NCI-H526 treated with DMSO at 0.1 percent for 48 hours (cell line): Measurements from ENCODE around the gene POLR1H.
"Not testable (repeated sequence)": the region's sequence is repeated elsewhere in the genome, so short reads cannot be mapped to it uniquely, and the experiment has no call there.

Experiments used
- DNase-seq: peaks from one replicate; lab custom pipeline; 2025; lab: John Stamatoyannopoulos, UW

Gene POLR1H, protein sequence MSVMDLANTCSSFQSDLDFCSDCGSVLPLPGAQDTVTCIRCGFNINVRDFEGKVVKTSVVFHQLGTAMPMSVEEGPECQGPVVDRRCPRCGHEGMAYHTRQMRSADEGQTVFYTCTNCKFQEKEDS

GRCh38 chr6:30061092-30061857 is at the start of gene POLR1H:
Gene POLR1H (plus strand): TSS chr6:30061265. CDS start chr6:30061525, 260 bp downstream.
- peak; percentile 93 for DNase-seq

- no peak for DNase-seq
Measured at GRCh38 chr6:30013291-30013922, 47.7 kb upstream of the POLR1H start.

DNA sequence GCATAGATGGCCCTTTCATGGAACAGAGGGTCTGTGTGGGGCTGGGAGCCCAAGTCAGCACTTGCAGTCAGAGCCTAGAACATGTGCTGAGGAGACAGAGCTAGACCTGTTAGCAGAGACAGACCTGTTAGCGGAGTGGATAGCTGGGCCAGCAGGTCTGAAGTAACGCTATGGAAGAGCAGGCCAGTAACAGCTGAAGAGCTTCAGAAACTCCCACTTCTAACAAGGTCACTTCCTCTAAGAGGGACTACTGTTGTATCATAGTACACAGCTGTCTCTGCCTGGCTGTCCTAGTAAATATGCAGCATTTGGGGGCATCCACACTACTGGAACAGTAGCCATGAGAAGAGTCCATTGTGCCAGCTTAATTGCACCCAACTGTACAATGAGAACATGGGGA is 41.2 kb upstream of the POLR1H start:
- no peak for DNase-seq

- no peak for DNase-seq
Measured at GRCh38 chr6:30020626-30021025, 40.4 kb upstream of the POLR1H start.

GRCh38 chr6:30022189-30022588 is 38.9 kb upstream of the POLR1H start:
- no peak for DNase-seq

- not testable (repeated sequence) for DNase-seq
Measured at GRCh38 chr6:30022712-30023111, 38.4 kb upstream of the POLR1H start.

- DNase-seq, result no peak
Measured at GRCh38 chr6:30025186-30025585, 35.9 kb upstream of the POLR1H start.

DNA sequence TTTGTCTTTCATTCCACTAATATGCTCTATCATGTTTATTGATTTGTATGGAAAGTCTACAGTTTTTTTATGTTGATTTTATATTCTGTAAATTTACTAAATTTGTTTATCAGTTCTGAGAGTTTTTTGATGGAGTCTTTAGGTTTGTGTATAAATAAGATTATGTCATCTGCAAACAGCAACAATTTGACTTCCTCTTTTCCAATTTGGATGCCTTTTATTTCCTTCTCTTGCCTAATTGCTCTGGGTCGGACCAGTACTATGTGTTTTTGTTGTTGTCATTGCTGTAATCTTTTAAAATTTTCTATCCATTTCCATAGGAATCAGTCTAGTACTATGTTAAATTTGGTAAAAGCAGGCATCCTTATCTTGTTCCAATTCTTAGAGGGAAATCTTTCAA is 31.5 kb upstream of the POLR1H start:
- DNase-seq, result no peak

DNA sequence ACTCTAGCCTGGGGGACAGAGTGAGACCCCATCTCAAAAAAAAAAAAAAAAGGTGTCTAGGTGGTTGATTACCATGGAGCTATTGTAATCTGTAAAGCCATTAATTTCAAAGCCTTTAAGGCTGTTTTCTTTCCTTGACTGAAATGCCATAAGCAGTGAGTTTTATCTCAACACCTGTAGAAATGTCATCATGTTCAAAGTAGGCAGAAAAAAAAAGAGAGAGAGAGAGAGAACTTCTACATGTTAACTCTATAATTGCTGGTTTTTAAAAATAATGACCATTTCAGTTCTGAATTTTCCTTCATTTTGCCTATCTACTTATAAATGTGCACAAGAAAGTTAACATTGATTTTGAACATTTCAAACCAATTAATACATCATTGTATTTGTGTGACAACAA is 29.7 kb upstream of the POLR1H start:
- no peak for DNase-seq

DNA sequence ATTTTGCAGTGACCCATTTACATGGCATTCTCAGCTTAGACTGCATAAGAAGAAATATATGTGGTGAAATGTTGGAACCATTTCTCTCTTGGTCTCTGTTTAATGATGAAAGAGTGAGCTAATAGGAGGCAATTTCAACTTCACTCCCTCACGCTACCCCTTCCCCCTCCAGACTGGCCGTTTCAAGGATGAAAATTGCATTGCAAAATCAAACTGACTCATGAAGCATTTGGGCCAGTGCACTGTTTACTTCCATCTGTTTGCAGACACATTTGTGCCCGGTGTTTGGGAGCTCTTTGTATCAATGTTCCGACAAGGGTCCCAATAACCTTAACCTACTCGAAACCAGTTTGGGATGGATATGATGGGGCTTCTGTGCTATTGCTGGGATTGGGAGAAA is 27.6 kb upstream of the POLR1H start:
- not testable (repeated sequence) for DNase-seq

GRCh38 chr6:30035784-30036183 is 25.3 kb upstream of the POLR1H start:
- no peak for DNase-seq

- no peak for DNase-seq
Measured at GRCh38 chr6:30037182-30037788, 23.8 kb upstream of the POLR1H start.

- no peak for DNase-seq
Measured at GRCh38 chr6:30041221-30041620, 19.8 kb upstream of the POLR1H start.

GRCh38 chr6:30041821-30042220 is 19.2 kb upstream of the POLR1H start:
- no peak for DNase-seq

DNA sequence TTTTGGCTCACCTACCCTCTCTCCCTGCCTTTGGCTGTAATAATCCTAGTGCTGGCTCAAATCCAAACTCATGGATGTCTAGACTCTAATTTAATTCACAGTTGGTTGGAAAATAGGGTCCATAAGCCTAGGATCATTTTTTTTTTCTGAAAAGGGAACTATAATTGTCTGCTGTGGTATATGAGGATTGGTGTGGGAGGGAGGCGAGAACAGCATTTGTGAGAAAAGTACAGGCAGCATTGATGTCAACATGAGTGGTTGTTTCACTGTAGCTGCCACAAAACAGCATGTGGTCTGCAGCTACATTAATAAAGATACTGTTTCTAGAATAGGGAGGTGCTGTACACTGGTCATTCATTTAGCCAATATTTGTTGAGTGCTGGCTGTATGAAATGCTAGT is 18.6 kb upstream of the POLR1H start:
- no peak for DNase-seq

DNA sequence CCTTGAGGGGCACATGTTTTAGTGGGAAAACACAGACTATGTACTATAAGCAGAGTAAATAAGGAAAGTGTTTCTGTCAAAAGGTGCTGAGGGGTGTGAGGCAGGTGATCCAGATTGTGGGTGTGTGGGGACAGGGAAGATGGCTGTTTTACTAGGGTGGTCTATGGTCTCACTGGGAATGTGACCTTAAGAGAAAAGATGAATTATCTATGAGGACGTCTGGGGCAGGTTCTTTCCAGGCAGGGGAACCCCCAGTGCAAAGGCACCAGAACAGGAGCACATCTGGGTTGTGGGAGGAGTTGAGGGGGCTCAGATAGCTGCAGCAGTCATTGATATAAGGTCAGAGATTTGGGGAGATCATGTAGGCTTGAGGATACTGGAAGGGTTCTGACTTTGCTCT is 18.2 kb upstream of the POLR1H start:
- DNase-seq, result no peak

GRCh38 chr6:30043744-30044143 is 17.3 kb upstream of the POLR1H start:
- DNase-seq, result no peak

- DNase-seq, result no peak
Measured at GRCh38 chr6:30044630-30045029, 16.4 kb upstream of the POLR1H start.

- DNase-seq, result no peak
Measured at GRCh38 chr6:30047220-30047619, 13.8 kb upstream of the POLR1H start.

DNA sequence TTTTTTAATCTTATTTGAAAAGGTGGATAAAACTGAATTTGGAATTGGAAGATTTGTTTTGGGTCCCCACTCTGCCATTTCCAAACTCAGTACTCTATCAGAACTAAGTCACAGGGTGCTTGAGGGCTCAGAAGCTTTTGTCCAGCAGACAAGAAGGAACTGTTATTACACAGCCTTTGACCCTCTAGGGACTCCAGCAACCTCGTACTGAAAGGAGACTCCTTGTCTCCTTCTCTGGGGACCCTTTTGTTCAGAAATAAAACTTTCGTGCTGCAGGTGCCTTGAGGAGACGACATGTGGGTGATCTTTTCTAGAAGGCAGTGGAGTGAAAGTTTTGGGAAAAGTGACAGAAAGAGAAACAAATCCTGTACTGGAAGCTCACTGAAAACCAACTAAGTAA is 7.4 kb upstream of the POLR1H start:
- DNase-seq, result no peak

- DNase-seq, result no peak
Measured at GRCh38 chr6:30055513-30055912, 5.6 kb upstream of the POLR1H start.

DNA sequence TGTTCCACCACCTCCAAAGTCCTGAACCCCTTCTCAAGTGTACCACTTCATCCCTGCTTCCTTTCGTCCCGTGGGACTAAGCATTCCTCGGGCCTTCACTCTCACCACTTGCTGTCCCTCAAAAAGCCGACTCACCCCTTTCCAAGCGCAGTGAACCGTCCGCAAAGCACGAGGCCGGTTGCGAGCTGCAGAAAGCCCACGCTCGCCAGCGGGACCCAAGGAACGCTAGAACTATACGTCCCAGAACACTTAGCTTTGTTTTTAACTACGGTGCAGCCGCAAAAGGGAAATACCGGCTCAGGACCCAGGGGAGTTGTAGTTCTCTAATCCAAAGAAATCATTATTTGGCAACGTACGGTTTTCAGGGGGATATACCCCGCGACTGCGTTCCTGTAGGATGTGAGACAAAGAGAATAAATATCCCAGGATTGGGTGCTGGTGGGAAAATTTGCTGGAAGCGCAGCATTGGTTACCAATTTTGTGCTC is 416 bp upstream of the POLR1H start:
- DNase-seq, result no peak
